ENCODE results near the gene CAMLG. TPM values are rescaled to one million over a fixed set of nuclear protein-coding genes. Genes with fewer than 3 reads are reported as not detected.

The CAMLG gene
- total and polyA plus RNA-seq, 11 donors, result 11.6 to 21.5 (median 17.6) TPM

DNA sequence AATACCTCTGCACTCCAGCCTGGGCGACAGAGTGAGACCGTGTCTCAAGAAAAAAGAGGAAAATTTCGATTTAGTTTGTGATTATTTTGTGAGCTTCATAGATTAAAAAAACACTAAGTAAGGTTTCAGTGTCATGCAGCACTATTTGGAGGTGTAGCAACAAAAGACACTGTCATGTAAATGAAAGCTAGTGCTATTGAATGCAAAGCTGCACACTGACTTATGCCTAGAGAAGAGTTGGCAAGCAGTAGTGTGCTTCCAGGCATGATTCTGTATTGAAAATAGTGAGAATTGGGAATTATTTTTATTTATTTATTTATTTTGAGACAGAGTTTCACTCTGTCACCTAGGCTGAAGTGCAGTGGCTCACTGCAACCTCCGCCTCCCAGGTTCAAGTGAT lies 54.8 kb downstream of the CAMLG start:
- TF ChIP-seq, protein P1, sequence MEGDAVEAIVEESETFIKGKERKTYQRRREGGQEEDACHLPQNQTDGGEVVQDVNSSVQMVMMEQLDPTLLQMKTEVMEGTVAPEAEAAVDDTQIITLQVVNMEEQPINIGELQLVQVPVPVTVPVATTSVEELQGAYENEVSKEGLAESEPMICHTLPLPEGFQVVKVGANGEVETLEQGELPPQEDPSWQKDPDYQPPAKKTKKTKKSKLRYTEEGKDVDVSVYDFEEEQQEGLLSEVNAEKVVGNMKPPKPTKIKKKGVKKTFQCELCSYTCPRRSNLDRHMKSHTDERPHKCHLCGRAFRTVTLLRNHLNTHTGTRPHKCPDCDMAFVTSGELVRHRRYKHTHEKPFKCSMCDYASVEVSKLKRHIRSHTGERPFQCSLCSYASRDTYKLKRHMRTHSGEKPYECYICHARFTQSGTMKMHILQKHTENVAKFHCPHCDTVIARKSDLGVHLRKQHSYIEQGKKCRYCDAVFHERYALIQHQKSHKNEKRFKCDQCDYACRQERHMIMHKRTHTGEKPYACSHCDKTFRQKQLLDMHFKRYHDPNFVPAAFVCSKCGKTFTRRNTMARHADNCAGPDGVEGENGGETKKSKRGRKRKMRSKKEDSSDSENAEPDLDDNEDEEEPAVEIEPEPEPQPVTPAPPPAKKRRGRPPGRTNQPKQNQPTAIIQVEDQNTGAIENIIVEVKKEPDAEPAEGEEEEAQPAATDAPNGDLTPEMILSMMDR (IDR thresholded peaks at IDR 0.05), result no peak
- TF ChIP-seq POLR2A (IDR thresholded peaks at IDR 0.05), result no peak
- DNase-seq (no peak), ATAC-seq (no peak)
- Histone ChIP-seq H3K36me3 (peaks cover 0 to 100% (median 99%) of the 10 kb centered on the region in 9 donors), H3K9me3 (no peaks in the 10 kb centered on the region), H3K4me3 (no peak overlapping the region), H3K27me3 (no peaks in the 10 kb centered on the region), H3K4me1 (no peaks in the 10 kb centered on the region), H3K27ac (no peak overlapping the region)
- 91 to 97% (median 94%) methylated on average over 4 of the region's 4 CpGs for WGBS, 4 donors
- intact Hi-C loops (cut with DNase I), result no loop called here

DNA sequence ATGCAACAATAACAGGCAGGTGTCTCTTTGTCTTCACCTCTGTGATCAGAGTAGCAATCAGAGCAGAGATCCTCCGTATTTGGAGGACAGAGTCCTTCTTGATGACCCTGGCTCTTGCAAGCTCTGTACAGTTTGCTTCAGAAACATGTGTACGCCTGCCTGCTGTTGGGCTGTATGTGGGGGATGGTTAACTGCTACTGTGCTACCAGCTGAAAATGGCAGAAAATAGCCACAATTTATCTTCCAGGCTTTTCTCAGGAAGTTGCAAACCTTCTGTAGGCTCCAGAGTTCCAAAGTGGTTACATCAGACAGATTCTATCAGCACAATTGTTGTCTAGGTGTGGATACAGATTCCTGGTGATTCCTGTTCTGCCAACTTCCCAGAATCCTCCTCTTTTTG lies 55.7 kb downstream of the CAMLG start:
- peaks cover 0 to 100% (median 100%) of the 10 kb centered on the region in 9 donors for H3K36me3 ChIP-seq
- no peak for TF ChIP-seq POLR2A (IDR thresholded peaks at IDR 0.05)
- TF ChIP-seq, protein P1 (IDR thresholded peaks at IDR 0.05), result no peak
- no peak overlapping the region for H3K27ac ChIP-seq
- ATAC-seq (no peak), DNase-seq (no peak)
- 84 to 94% (median 87%) methylated on average over 2 of the region's 2 CpGs for WGBS, 4 donors
- no peaks in the 10 kb centered on the region for H3K9me3 ChIP-seq
- no peaks in the 10 kb centered on the region for H3K4me1 ChIP-seq
- intact Hi-C loops (cut with DNase I), result no loop called here
- no peaks in the 10 kb centered on the region for H3K27me3 ChIP-seq
- no peak overlapping the region for H3K4me3 ChIP-seq

DNA sequence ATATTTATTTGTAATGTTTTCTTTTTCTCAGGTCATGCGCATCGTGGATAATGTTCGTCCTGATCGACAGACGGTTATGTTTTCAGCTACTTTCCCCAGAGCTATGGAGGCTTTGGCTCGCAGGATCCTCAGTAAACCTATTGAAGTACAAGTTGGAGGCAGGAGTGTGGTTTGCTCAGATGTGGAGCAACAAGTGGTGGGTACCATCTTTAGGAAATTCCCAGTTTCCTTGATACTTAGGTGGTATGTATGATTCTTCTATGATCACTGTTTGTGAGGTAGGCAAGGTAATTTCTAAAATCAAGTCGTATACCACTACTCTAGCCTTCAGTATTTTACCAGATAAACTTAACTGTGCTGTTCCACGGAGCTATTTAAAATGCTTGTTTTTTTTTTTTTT lies 56.5 kb downstream of the CAMLG start:
- TF ChIP-seq POLR2A (IDR thresholded peaks at IDR 0.05), result no peak
- TF ChIP-seq, protein P1 (IDR thresholded peaks at IDR 0.05), result no peak
- ATAC-seq (no peak), DNase-seq (no peak)
- Histone ChIP-seq H3K27ac (no peak overlapping the region), H3K4me3 (no peak overlapping the region), H3K36me3 (peaks cover 0 to 100% (median 99%) of the 10 kb centered on the region in 9 donors), H3K4me1 (no peaks in the 10 kb centered on the region), H3K9me3 (no peaks in the 10 kb centered on the region), H3K27me3 (no peaks in the 10 kb centered on the region)
- WGBS, 4 donors, result 92 to 96% (median 95%) methylated on average over 8 of the region's 8 CpGs
- intact Hi-C loops (cut with DNase I), result no loop called here

DNA sequence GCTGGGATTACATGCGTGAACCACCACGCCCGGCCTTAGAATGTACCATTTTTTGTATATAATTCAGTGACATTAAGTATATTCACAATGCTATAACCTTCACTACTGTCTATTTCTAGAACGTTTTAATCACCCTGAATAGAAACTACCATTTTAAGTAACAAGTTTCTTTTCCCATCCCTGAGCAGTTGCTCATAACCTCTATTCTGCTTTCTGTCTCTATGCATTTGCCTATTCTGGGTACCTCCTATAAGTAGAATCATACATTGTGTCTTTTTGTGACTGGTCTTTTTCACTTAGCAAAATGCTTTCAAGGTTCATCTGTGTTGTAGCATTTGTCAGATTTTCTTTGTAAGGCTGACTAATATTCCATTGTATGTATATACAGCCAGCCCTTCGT lies 60.1 kb downstream of the CAMLG start:
- WGBS, 4 donors, result 89 to 92% (median 91%) methylated on average over 5 of the region's 5 CpGs
- intact Hi-C loops (cut with DNase I), result no loop called here
- peaks cover 0 to 100% (median 96%) of the 10 kb centered on the region in 9 donors for H3K36me3 ChIP-seq

More for the DNA sequence above, 60.1 kb downstream of the CAMLG start:
- Histone ChIP-seq H3K4me3 (no peak overlapping the region), H3K9me3 (no peaks in the 10 kb centered on the region), H3K4me1 (no peaks in the 10 kb centered on the region), H3K27ac (no peak overlapping the region), H3K27me3 (no peaks in the 10 kb centered on the region)
- ATAC-seq (no peak), DNase-seq (no peak)
- no peak for TF ChIP-seq POLR2A (IDR thresholded peaks at IDR 0.05)
- TF ChIP-seq, protein P1 (IDR thresholded peaks at IDR 0.05), result no peak

Other genes starting within 250 kb of the CAMLG start
- 10 to 100 TPM; 22.8 to 54.8 (median 33.9) TPM for gene JADE2, start 212.9 kb upstream of the CAMLG start, total RNA-seq
- gene JADE2, start 212.9 kb upstream of the CAMLG start, polyA plus RNA-seq, result 10 to 100 TPM in 1 of 2 donors, 1 to 10 TPM in 1; 8.3 to 17.1 TPM
- 100 to 1,000 TPM in 2 of 9 donors, 10 to 100 TPM in 7; 36.9 to 113 (median 88.0) TPM for gene SAR1B, start 105.7 kb upstream of the CAMLG start, total RNA-seq
- gene SAR1B, start 105.7 kb upstream of the CAMLG start, polyA plus RNA-seq, result 10 to 100 TPM; 33.9 to 62.4 TPM
- 10 to 100 TPM in 3 of 9 donors, 1 to 10 TPM in 6; 6.7 to 15.7 (median 8.6) TPM for gene SEC24A, start 89.8 kb upstream of the CAMLG start, total RNA-seq
- 1 to 10 TPM; 2.2 to 8.1 TPM for gene SEC24A, start 89.8 kb upstream of the CAMLG start, polyA plus RNA-seq
- gene DDX46, start 20.2 kb downstream of the CAMLG start, total RNA-seq, result 10 to 100 TPM; 14.3 to 37.0 (median 28.8) TPM
- 10 to 100 TPM; 23.5 to 29.2 TPM for gene DDX46, start 20.2 kb downstream of the CAMLG start, polyA plus RNA-seq
- 10 to 100 TPM; 23.4 to 32.9 (median 27.0) TPM for gene C5orf24, start 107.4 kb downstream of the CAMLG start, total RNA-seq
- gene C5orf24, start 107.4 kb downstream of the CAMLG start, polyA plus RNA-seq, result 10 to 100 TPM; 10.9 to 33.4 TPM
- 10 to 100 TPM; 38.4 to 59.7 (median 55.6) TPM for gene TXNDC15, start 135.8 kb downstream of the CAMLG start, total RNA-seq
- gene TXNDC15, start 135.8 kb downstream of the CAMLG start, polyA plus RNA-seq, result 100 to 1,000 TPM in 1 of 2 donors, 10 to 100 TPM in 1; 46.3 to 129 TPM
- gene PCBD2, start 166.6 kb downstream of the CAMLG start, total RNA-seq, result 10 to 100 TPM; 14.0 to 31.6 (median 21.2) TPM
- 10 to 100 TPM in 1 of 2 donors, 1 to 10 TPM in 1; 9.1 to 10.4 TPM for gene PCBD2, start 166.6 kb downstream of the CAMLG start, polyA plus RNA-seq
- under 1 TPM in 7 of 9 donors, not detected in 2; 0.54 to 0.98 (median 0.72) TPM for gene CATSPER3, start 229.4 kb downstream of the CAMLG start, total RNA-seq
- gene CATSPER3, start 229.4 kb downstream of the CAMLG start, polyA plus RNA-seq, result under 1 TPM; 0.38 to 0.61 TPM